A673 (cell line): Measurements from ENCODE around the gene NHLRC4.

Experiments
- EZH2 ChIP-seq: fragments of 200-600 bp; sonication (generic); IDR thresholded peaks from 2 replicates; pipeline ENCODE4 v1.6.1; 2017; ENCODE audit warnings: borderline replicate concordance, low read depth, mild to moderate bottlenecking, mixed read lengths, antibody characterized with exemption, low read length; ENCODE audit not compliant: poor library complexity, severe bottlenecking
- TF ChIP-seq, protein P1 (sequence below): fragments of 300-800, 200-600 bp; sonication (generic); conservative IDR thresholded peaks from 2 replicates; pipeline ENCODE4 v1.5.1; 2017; ENCODE audit warnings: low read depth, mild to moderate bottlenecking, antibody characterized with exemption, low read length, moderate library complexity, mixed read lengths

DNA sequence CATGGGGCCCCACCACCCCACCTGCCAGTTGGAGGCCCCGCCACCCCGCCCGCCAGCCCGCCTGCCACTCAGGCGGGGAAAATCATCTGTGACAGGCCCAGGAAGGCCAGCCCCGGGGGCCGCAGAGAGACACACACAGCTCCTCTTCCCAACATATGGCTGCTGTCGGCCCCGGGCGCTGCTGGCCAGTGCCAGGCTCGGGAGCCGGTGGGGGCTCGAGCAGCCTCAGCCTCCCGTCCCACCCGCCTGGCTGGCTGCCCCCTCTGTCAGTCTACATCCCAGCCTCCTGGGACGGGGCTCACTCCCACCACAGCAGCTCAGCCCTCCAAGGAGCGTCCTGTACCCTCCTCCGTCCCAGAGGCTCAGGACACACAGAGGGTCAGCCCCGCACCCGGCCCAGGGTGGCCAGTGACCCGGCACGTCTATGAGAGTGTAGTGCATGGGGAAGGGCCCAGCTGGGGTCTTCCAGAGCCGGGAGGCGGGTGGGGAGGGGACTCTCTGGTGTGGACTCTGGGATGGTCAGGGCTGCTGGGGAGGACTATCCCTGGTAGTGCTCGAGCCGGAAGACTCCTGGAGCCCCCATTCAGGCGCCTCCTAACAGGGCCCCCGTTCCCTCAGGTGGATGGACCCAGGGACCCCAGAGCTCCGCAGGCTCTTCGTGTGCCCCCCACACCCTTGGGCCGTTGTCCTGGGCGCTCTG, 10.2 kb upstream of the NHLRC4 start:
- TF ChIP-seq, protein P1, sequence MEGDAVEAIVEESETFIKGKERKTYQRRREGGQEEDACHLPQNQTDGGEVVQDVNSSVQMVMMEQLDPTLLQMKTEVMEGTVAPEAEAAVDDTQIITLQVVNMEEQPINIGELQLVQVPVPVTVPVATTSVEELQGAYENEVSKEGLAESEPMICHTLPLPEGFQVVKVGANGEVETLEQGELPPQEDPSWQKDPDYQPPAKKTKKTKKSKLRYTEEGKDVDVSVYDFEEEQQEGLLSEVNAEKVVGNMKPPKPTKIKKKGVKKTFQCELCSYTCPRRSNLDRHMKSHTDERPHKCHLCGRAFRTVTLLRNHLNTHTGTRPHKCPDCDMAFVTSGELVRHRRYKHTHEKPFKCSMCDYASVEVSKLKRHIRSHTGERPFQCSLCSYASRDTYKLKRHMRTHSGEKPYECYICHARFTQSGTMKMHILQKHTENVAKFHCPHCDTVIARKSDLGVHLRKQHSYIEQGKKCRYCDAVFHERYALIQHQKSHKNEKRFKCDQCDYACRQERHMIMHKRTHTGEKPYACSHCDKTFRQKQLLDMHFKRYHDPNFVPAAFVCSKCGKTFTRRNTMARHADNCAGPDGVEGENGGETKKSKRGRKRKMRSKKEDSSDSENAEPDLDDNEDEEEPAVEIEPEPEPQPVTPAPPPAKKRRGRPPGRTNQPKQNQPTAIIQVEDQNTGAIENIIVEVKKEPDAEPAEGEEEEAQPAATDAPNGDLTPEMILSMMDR, result no peak
- no peak for TF ChIP-seq EZH2
